Eye (tissue), 1 donor: ENCODE data around the gene GFOD2.
A peak's percentile ranks its signal among the peaks of the same experiment; 100 is the strongest.
"Not testable (repeated sequence)": the region's sequence is repeated elsewhere in the genome, so short reads cannot be mapped to it uniquely, and the experiment has no call there.

Source experiments
- DNase-seq: peaks from one replicate; pipeline ENCODE4 v3.0.0-alpha.2; 2015

Gene GFOD2

DNA sequence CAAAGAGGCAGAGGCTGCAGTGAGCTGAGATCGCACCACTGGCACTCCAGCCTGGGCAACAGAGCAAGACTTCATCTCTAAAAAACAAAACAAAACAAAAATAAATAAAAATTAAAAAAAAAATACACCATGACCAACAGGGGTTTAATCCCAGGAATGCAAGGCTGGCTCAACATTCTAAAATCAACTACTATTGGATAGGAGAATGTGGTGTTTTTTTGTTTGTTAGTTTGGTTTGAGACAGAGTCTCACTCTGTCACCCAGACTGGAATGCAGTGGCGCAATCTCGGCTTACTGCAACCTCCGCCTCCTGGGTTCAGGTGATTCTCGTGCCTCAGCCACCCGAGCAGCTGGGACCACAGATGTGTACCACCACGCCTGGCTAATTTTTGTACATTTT is 19.9 kb downstream of the GFOD2 start:
- DNase-seq, result peak; percentile 11

DNA sequence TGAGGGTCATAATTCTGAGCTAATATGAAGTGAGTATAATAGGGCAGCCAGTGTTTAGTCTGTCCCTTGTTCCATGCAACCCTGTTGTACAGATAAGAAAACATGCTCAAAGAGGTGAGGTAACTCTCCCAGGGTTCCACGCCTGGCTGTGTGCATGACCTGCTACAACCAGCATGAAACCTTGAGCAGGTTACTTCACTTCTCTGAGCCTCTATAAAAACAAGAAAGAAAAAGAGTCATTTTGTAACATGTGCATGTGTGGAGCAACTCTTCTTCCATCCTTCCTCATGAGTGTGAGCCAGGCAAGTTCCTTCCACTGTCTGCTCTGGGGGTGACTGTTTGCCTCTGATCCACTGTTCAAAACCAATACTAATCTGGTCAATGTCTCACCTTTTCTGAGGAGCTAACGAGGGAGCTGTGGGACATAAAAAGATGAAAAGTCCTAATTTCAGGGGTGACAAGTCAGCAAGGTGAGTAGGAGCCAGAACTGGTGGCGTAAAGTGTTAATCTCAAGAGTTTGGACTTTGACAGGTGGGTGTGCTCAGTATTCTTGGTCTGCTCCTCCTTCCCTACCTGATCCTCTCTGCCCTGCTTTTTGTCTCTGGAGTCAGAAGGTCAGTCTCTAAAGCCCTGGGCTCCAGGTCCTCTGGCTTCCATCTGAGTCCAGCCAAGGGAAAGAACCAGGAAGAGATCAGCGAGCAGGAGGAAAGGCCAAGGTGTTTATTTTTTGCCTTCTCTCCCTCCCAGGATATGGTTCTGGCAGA is 21.5 kb downstream of the GFOD2 start:
- DNase-seq, result no peak

DNA sequence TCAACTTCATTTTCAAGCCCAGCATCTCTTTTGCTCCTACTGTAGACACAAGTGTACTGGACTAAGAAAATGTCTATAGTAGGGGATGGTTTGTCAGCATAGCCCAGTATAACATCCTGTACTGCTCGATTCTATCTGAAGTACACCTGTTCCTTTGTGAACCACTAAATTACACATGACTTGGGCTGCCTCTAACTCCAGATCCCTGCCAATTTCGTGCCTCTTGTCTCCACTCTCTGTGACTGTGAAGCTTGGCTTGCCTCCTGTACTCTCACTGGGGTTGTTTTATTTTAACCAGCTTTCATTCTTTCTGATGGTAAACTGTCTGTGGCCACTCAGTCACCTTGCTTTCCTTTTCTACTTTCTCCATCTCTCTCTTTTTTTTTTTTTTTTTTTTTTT is 24.5 kb downstream of the GFOD2 start:
- no peak for DNase-seq

DNA sequence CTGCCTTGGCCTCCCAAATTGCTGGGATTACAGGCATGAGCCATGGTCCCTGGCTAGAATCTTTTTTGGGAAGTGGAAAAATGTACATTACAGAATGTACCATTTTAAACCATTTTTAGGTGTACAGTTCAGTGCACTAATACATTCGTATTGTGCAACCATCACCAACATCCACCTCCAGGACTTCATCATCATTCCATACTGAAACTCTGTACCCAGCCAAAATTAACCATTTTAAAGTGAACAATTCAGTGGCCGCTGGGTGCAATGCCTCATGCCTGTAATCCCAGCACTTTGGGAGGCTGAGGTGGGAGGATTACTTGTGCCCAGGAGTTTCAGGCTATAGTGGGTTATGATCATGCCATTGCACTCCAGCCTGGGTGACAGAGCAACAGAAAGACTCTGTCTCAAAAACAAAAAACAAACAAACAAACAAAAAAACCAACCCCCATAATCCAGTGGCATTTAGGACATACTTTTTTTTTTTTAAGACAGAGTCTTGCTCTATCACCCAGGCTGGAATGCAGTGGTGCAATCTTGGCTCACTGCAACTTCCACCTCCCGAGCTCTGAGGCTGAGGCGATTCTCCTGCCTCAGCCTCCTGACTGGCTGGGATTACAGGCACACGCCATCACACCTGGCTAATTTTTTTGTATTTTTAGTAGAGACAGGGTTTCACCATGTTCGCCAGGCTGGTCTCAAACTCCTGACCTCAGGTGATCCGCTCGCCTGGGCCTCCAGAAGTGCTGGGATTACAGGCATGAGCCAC is 25.4 kb downstream of the GFOD2 start:
- not testable (repeated sequence) for DNase-seq

DNA sequence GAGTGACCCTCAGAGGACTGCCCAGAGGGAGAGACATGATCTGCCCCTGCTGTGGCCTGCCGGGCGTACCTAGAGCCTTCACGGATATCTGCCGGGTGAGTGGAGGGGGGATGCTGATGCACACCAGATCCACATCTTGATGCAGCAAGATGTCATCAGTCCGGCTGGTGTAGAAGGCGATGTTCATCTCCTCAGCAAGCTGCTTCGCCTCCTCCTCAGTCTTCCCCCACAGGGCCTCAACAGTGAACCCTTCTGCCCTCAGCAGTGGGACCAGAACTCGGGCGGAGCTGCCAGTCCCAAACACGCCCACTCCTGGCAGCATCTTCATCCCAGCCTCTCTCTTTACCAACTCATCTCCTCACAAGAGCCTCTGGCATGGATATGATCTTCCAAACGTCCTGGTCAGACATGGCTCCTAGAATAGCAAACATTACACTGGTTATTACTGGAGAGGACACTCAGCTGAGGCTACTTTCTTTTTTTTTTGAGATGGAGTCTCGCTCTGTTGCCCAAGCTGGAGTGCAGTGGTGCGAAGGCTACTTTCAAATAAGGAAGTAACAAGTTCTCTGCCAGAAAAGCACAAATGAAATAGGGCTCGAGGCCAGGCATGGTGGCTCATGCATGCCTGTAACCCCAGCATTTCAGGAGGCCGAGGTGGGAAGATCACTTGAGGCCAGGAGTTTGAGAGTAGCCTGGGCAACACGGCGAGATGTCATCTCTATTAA is 33.6 kb downstream of the GFOD2 start:
- no peak for DNase-seq

DNA sequence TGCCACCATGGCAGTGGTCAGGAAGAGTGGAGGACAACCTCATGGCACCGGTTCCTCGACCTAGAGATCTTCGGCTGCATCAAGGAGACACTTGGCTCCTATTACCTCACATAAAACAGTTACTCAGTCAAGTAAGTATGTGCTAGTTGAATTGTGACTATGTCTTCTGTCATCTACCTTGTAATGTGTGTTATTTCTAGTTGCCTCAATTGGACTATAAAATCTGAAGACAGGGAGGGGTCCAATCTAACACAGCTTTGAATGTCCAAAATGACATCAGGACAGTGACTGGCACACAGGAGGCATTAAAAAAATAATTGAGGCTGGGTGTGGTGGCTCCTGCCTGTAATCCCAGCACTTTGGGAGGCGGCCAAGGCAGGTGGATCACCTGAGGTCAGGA is 35.3 kb downstream of the GFOD2 start:
- no peak for DNase-seq

DNA sequence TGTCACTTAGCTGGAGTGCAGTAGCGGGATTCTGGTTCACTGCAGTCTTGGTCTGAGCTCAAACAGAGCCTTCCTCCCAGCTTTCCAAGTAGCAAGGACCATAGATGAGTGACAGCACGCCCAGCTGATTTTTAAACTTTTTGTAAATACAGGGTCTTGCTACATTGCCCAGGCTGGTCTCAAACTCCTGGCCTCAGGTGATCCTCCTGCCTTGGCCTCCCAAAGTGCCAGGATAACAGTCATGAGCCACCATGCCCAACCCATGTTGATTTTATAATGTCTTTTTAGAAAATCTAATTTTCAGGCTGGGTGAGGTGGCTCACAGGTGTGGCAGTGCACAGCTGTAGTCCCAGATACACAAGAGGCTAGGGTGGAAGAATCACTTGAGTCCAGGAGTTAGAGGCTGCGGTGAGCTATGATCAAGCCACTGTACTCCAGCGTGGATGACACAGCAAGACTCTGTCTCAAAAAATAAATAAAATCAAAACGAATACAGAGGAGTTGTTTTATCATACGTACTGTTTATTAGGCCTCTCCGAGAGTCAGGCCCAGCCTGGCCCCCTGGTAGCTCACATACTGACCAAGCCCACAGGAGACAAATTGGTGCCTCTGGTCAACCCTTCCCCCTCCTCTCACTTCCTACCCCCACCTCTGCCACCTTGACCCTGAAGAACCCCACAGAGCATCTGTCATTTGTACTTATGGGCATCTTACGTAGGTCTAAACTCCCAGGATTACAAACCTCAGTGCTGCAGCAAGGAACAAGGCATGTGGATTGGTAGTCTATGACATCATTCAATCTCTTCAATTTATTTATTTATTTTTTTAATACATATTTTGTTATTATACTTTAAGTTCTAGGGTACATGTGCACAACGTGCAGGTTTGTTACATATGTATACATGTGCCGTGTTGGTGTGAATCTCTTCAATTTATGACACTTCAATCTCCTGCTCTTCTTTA is 38.9 kb downstream of the GFOD2 start:
- no peak for DNase-seq

DNA sequence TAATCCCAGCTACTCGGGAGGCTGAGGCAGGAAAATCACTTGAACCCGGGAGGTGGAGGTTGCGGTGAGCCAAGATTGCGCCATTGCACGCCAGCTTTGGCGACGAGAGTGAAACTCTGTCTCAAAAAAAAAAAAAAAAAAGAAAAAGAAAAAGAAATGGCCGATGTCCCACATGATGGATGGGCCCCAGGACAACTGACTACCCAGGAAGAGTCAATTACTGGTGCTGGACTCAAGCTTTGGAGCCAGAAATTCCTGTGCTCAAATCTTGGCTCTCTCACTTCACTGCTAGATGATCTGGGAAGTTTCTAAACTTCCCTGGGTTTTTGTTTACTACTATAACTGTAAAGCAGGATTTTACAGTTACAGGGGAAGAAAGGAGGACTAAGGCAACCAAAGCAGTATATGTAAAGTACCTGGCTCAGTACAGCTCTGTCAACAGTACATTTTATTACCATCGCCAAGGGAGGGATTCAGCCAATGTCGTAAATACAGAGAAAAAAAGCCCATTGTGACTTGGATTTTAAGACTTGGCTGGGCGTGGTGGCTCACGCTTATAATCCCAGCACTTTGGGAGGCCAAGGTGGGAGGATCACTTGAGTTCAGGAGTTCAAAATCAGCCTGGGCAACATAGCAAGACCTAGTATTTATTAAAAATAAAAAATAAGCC is 40.6 kb downstream of the GFOD2 start:
- no peak for DNase-seq

DNA sequence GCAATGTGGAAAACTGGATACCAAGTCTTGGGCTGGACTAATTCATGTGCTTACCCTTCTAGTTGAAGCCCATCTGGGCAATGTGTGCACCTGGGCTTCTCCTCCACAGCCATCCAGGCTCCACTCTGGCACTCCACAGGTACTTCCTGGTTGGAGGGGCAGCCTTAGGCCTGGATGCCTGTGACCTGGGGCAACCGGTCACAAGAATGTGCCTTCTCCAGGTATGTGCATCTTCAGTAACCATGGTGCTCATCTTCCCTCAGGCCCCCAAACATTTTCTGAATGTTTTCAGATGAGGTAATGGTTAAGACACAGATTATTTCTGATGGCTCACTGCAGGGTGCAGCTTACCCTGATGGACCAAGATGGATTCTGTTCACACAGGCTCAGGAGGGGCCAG is 41.4 kb downstream of the GFOD2 start:
- no peak for DNase-seq

DNA sequence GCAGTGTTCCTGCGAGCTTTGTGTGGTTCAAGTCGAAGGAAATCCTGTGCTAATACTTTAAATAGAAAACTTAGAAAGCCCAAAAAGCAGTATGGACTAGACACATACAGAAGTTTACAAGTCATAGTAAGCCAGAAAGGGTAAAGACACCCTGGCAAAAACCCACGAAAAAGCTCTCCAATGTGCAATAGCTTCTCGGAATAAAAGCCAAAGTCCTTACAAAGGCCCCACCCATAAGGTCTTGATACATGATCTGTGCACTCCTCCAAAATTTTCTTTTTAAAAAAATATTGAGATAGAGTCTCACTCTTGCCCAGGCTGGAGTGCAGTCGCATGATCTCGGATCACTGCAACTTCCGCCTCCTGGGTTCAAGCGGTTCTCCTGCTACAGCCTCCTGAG is 42.2 kb downstream of the GFOD2 start:
- no peak for DNase-seq

DNA sequence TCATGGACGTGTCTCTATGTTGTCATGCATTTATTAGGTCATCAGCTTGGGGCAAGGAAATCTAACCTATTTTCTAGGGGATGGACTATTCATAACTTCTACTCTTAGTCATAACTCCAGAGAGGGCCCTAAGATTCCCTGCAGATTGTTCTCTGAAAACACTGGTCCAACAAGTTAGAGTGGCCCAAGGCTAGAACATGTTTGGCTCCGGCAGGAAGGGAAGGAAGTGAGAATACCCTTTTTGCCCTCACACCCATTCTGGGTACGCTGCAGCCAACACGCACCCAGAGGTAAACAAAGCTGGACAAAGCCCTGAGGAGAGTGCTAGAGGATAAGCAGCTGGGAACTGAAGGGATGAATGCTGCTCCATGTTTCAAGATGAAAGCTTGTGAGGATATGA is 42.6 kb downstream of the GFOD2 start:
- no peak for DNase-seq

DNA sequence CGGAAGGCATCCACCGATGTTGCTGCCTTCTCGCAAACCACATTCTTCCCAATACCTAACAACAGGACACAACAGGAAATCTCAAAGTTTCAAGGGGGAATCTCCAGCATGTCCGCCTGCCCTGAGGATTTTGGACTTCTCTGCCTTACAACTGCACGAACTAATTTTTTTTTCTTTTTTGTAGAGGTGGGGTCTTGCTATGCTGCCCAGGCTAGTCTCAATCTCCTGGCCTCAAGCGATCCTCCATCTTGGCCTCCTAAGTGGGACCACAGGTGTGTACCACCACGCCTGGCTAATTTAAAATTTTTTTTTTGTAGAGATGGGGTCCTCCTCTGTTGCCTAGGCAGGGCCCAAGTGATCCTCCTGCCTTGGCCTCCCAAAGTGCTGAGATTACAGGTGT is 43.1 kb downstream of the GFOD2 start:
- DNase-seq, result no peak

DNA sequence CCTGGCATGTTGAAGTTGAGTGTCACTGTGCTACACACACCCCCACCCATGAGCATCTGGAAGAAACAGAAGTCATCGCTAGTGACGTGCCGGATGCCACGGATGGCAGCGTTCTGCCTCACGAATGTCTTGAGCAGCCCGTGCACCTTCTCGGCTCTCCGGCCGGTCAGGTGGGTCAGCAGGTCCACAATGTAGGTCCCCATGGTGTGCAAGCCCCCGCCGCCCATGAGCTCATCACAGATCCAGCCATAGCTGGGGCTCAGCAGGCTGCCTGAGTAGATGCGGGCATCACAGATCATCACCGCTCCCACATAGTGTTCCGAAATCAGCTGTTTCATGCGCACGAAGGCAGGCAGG is 43.6 kb downstream of the GFOD2 start:
- no peak for DNase-seq

DNA sequence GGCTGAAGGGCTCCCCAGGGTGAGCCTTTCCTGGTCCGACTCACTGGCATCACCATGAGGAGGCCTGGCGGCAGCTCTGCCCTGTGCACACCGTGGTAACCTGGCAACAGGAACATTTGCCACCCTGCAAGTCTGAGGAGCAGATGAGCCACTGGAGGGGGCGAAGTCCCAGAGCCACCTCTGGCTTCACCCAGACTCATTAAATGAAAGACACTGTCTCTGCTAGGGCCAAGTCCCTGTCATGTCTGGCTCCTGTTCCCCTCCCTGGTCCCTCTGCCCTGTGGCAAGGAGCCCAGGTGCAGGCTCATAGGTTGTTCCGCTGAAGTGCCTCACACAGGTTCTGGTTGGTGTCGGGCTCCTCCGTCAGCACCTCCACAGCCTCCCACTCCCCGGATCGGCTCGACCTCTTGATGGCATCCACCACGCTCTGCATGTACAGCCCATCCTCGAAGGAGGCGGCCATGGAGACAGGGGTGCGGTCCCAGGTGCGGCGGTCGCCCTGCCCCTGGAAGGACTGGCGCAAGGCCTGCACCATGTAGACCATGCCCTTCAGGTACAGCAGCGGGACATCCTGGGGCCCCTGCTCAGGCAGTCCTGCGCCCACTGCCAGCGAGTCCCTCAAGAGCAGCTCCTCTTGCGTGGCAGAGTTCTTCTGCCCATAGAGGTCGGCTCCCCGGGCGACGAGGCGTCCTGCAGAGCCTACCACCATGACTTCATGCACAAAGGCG is 44.1 kb downstream of the GFOD2 start:
- DNase-seq, result no peak

DNA sequence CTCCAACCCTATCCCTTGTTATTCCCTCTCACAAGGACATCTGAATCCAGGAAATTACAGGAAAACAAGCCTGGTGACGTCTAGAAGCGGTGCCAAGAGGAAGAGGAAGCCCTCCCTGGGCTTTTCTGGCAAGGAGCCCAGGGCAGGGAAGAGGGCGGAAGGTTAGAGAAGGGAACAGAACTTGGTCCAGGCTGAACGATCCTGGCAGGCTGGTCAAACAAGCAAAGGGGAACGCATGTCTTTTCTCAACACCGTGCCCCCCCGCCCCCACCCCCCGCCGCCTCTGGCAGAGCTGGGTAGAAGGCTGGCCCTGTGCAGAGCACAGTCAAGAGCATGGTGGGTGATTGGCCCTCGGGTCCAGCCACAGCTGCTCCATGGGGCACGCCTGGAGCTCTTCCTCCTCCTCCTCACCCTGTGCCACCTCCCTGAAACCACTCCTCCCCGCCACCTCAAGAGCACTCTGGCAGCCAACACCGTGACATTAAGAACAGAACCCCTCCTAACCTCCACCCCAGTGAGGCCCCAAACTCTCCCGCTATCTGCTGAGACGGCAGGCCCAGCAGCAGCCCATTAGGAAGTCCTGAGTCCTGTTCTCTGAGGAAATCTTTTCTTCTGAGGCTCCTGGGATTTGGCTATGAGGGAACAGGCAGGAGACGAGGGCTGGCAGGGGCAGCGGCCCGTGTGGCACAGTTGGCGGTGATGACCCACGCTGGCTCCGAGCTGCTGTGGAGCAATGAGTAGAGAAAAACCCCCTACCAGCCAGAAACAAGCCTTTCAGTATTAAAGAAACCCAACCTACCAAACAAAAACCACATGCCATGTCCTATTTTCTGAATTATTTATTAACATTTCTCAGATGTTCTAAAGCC is 45.2 kb downstream of the GFOD2 start:
- DNase-seq, result no peak

DNA sequence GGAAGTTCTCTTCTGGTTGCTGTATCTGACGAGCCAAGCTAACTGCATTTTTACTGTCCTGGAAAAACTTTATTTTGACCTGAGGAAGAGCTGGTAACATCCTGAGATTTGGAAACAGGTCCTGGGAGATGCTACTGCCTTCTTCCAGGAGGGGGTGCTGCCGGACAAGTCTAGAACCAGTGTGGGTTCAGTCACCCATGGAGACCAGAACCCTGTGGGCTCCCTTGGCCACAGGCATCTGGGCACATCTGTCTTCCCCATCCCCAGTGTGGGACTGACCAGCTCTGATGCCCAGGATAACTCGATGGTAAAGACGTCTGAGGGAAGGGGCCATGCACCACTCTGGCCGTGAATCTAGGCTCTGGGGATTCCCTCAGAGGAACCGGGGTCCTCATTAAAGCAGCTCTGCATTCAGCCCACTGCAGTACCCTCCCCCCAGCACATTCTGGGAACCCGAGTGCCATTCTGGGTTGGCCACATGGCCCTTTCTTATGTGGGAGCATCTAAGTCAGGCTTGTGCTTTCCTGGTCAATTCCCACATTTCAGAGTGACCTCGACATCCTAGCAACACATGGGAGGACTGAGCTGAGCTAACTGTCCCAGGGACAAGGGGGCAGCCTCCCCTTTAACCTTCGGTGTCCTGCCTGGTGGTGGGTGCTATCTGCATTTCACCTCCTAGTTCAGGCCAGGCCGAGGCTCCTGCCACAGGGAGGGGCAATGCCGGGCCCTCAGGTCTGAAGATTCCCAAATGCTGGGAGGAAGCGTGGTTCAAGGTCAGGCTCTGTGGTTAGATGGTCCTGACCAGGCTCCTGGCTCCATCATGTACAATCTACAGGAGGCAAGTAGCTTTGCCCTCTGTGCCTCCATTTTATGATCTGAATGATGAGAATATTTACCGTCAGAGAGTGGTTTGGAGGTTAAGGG is 46.1 kb downstream of the GFOD2 start:
- peak; percentile 70 for DNase-seq

DNA sequence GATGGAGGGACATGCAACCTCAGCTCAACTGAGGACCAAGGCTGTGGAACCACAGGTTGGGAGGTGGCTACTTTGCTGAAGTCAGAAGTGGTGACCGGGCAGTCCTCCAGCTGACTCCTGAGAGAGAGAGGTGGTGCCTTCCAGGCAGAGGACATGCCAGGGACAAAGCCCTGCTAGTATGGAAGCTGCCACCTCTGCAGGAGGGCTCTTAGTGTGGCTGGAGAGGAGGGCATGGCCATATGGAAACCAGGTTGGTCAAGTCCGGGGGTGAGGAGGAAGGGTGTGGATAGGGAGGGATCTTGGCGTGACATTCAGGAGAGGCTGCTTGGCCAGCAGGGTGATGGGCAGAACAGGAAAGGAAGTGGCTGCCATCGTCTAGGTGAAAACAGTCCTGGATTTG is 46.8 kb downstream of the GFOD2 start:
- no peak for DNase-seq

DNA sequence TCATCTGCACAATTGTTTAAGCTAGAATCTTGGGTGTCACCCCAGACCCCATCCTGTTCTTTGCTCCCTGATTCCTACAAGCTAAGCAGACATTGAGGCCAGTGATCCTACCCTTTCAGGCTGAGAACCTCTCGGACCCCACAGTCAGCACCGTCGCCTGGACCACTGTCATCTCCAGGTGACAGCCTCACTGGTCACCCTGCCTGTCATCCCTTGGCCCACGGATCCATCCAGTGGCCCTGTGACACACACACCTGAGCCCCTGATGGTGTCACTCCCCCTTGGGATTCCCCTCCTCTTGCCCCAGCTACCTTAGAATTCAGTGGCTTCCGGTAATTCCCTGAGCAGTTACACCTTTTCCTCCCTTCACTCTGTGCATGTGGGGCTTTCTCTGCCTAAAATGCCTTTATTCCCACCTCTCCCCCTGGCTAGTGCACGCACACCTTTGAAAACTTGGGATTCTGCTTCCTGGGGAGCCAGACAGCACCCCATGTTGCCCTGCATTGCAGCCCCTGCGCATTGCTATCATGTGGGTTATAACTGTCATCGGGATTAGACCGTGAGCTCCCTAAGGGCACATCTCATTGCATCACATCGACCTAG is 49.5 kb downstream of the GFOD2 start:
- DNase-seq, result no peak
